HFF-Myc (cell line): ENCODE measurements around the gene EML6.

Experiments
- DNase-seq: peaks from one replicate; pipeline ENCODE4 v3.0.0-alpha.2; 2011; ENCODE audit warnings: low read depth; ENCODE audit errors: extremely low read depth
- H3K4me3 ChIP-seq: replicated peaks from 2 replicates; pipeline ENCODE4 v1.5.1; 2011; ENCODE audit warnings: low read depth, mild to moderate bottlenecking, control low read depth, low read length
- CTCF ChIP-seq: IDR thresholded peaks from 2 replicates; pipeline ENCODE4 v1.5.1; 2012; ENCODE audit warnings: mild to moderate bottlenecking, low read depth, low read length, control low read depth; ENCODE audit errors: missing control alignments

The EML6 gene

GRCh38 chr2:54704688-54705605 lies 18.5 kb upstream of the EML6 start:
- DNase-seq, result peak; percentile 31
- H3K4me3 ChIP-seq, result no peak overlapping the region
- peak; percentile 15 for TF ChIP-seq CTCF

GRCh38 chr2:54706622-54707021 lies 16.8 kb upstream of the EML6 start:
- no peak for DNase-seq
- no peak for TF ChIP-seq CTCF
- no peak overlapping the region for H3K4me3 ChIP-seq

- DNase-seq, result no peak
- H3K4me3 ChIP-seq, result peak overlapping the region; percentile 22
- TF ChIP-seq CTCF, result no peak
These were observed 14.7 kb upstream of the EML6 start for GRCh38 chr2:54708584-54709335.

- H3K4me3 ChIP-seq, result peak overlapping the region; percentile 22; the same call in 1 of the 2 replicates
- no peak for TF ChIP-seq CTCF
- no peak for DNase-seq
These were observed 14.1 kb upstream of the EML6 start for GRCh38 chr2:54709336-54709809.

- DNase-seq, result no peak
- H3K4me3 ChIP-seq, result no peak overlapping the region
- no peak for TF ChIP-seq CTCF
These were observed 13.2 kb upstream of the EML6 start for GRCh38 chr2:54710216-54710615.

- DNase-seq, result no peak
- H3K4me3 ChIP-seq, result no peak overlapping the region
- no peak for TF ChIP-seq CTCF
These were observed 10.9 kb upstream of the EML6 start for GRCh38 chr2:54712516-54712915.
